Glutamatergic neuron (in vitro differentiated cells): Measurements from ENCODE around the gene LGR4. TPM values are rescaled to one million over a fixed set of nuclear protein-coding genes. Genes with fewer than 3 reads are reported as not detected.

Experiments used
- DNase-seq: peaks from one replicate; pipeline ENCODE4 v3.0.0; 2022
- H3K27ac Mint-ChIP-seq: one replicate; pipeline ENCODE4 v1.8.0; 2020; ENCODE audit warnings: mild to moderate bottlenecking, mixed read lengths, inconsistent platforms; ENCODE audit not compliant: unreplicated experiment
- H3K27me3 Mint-ChIP-seq: one replicate; pipeline ENCODE4 v1.8.0; 2020; ENCODE audit warnings: mild to moderate bottlenecking, moderate library complexity, mixed read lengths, inconsistent platforms; ENCODE audit not compliant: unreplicated experiment
- H3K36me3 Mint-ChIP-seq: one replicate; pipeline ENCODE4 v1.8.0; 2020; ENCODE audit warnings: mild to moderate bottlenecking, mixed read lengths, inconsistent platforms; ENCODE audit not compliant: unreplicated experiment
- H3K4me1 Mint-ChIP-seq: one replicate; pipeline ENCODE4 v1.8.0; 2020; ENCODE audit warnings: mild to moderate bottlenecking, low read depth, mixed read lengths, inconsistent platforms; ENCODE audit not compliant: unreplicated experiment
- H3K4me3 Mint-ChIP-seq: one replicate; pipeline ENCODE4 v1.8.0; 2020; ENCODE audit warnings: mild to moderate bottlenecking, mixed read lengths, inconsistent platforms; ENCODE audit not compliant: unreplicated experiment
- H3K9me3 Mint-ChIP-seq: one replicate; pipeline ENCODE4 v1.8.0; 2020; ENCODE audit warnings: mild to moderate bottlenecking, moderate library complexity, mixed read lengths, inconsistent platforms; ENCODE audit not compliant: unreplicated experiment
- total RNA-seq: library from RNA; stranded (reverse); fragmentation: NEBNext Ultra II Directional; extraction: Animal tissue kit (Norgen Biotek cat#: 25700); gene quantifications from one replicate; pipeline ENCODE4 v1.2.1, GENCODE V29; 2021; ENCODE audit not compliant: unreplicated experiment
- TF ChIP-seq, protein P1 (sequence below): fragments of 200-600 bp; sonication (generic); IDR thresholded peaks from one replicate; pipeline ENCODE4 v1.5.0; 2021; ENCODE audit not compliant: partially characterized antibody, unreplicated experiment

LGR4 gene
- total RNA-seq, 1 donor from 2014 or later: 87.1 TPM

DNA sequence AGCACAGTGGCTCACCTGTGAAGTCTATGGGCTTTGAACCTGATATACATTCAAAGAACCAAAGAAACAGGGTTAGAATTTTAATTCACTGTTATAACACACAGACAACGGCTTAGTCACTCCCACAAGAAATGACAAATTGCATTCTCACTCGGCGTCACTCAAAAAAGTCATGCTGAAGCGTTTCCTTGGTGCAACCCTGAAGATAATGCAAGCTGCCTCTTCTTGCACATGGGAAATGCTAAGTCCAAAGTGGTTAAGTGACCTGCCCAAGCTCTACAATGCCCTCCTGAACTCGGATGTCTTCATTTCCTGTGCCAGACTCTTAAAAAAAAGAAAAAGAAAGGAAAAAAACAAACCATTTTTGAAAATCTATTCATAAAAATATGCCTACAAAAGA, 10.0 kb downstream of the LGR4 start:
- Mint-ChIP-seq H3K36me3 (no peaks in the 10 kb centered on the region), H3K4me3 (peak overlapping the region; percentile 15), H3K9me3 (peaks cover 3% of the 10 kb centered on the region), H3K4me1 (peaks cover 47% of the 10 kb centered on the region), H3K27ac (no peak overlapping the region), H3K27me3 (no peaks in the 10 kb centered on the region)
- TF ChIP-seq, protein P1, sequence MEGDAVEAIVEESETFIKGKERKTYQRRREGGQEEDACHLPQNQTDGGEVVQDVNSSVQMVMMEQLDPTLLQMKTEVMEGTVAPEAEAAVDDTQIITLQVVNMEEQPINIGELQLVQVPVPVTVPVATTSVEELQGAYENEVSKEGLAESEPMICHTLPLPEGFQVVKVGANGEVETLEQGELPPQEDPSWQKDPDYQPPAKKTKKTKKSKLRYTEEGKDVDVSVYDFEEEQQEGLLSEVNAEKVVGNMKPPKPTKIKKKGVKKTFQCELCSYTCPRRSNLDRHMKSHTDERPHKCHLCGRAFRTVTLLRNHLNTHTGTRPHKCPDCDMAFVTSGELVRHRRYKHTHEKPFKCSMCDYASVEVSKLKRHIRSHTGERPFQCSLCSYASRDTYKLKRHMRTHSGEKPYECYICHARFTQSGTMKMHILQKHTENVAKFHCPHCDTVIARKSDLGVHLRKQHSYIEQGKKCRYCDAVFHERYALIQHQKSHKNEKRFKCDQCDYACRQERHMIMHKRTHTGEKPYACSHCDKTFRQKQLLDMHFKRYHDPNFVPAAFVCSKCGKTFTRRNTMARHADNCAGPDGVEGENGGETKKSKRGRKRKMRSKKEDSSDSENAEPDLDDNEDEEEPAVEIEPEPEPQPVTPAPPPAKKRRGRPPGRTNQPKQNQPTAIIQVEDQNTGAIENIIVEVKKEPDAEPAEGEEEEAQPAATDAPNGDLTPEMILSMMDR: no peak
- no peak for DNase-seq

DNA sequence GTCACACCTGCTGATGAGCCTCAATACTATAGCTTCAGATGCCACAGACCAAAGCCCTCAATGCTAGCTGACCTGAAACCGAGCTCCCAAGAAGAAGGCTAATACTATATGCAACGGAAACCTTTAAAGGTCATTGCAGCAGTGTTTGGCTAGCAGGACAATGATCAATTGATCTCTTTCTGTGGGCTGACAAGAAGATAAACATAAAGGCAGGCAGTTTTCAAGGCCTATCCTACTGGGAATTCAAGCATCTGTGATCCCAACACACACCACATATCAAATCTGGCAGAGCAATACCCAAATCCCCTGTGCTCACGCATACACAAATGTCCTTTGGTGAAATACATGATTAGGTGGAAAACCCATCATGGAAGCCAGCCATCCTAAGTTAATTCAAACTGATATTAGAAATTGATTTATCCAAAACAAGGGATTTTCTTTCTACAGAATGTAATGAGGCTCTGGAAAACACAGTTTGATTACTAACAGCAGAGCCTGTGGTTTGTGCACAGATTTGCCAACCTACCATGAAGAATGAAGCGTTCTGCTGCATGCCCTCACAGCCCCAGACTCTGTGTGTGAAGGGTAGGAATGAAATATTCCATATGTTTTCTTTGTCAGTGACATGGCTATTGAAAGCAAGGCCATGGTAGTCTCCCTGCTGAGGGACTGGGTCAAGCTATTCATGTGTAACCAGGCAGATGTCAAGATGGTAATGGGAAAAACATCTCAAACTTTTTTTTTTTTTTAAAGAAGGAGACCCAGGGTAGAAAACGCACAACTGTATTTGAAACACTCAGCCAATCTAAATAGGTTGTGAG, 12.2 kb downstream of the LGR4 start:
- TF ChIP-seq, protein P1: no peak
- H3K36me3 Mint-ChIP-seq: no peaks in the 10 kb centered on the region
- H3K4me3 Mint-ChIP-seq: peak overlapping the region; percentile 81
- H3K27me3 Mint-ChIP-seq: no peaks in the 10 kb centered on the region
- no peak for DNase-seq
- peaks cover 3% of the 10 kb centered on the region for H3K9me3 Mint-ChIP-seq
- peak overlapping the region; percentile 95 for H3K27ac Mint-ChIP-seq
- H3K4me1 Mint-ChIP-seq: peaks cover 51% of the 10 kb centered on the region

DNA sequence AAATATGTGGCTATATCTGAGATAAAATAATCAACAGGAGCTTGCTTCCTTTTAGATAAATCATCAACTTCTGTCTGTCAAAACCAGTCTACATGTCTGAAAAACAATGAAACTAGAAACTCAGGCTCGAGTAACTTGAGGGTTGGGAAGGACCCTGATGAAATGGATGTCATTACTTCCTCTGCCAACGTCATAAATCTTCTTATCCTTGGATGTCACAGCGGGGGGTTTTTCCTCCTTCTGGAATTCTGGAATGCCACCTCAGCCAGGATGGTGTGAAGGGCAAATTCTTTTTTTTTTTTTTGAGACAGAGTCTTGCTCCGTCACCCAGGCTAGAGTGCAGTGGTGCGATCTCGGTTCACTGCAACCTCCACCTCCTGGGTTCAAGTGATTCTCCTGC, 13.4 kb downstream of the LGR4 start:
- no peaks in the 10 kb centered on the region for H3K27me3 Mint-ChIP-seq
- peaks cover 45% of the 10 kb centered on the region for H3K4me1 Mint-ChIP-seq
- TF ChIP-seq, protein P1: no peak
- H3K27ac Mint-ChIP-seq: peak overlapping the region; percentile 59
- H3K36me3 Mint-ChIP-seq: no peaks in the 10 kb centered on the region
- peaks cover 3% of the 10 kb centered on the region for H3K9me3 Mint-ChIP-seq
- DNase-seq: no peak
- H3K4me3 Mint-ChIP-seq: no peak overlapping the region

DNA sequence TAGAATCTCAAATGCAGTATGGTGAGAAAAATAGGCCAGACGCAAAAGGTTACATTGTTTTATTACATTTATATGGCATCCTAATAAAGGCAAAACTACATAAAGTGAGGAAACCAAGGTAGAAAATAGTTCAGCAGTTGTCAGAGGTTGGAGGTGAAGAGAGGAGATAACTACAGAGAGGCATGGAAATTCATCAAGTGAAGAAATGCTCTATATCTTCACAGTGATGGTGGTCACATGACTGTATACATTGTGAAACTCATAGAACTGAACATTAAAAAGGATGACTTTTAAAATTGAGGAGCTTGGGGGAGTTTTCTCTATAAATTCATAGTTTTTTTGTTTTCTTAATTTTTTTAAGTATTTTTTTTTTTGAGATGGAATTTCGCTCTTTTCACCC, 14.4 kb downstream of the LGR4 start:
- Mint-ChIP-seq H3K9me3 (peaks cover 3% of the 10 kb centered on the region), H3K4me1 (peaks cover 43% of the 10 kb centered on the region), H3K4me3 (no peak overlapping the region), H3K36me3 (no peaks in the 10 kb centered on the region), H3K27ac (no peak overlapping the region), H3K27me3 (peaks cover 2% of the 10 kb centered on the region)
- DNase-seq: no peak
- TF ChIP-seq, protein P1: no peak

DNA sequence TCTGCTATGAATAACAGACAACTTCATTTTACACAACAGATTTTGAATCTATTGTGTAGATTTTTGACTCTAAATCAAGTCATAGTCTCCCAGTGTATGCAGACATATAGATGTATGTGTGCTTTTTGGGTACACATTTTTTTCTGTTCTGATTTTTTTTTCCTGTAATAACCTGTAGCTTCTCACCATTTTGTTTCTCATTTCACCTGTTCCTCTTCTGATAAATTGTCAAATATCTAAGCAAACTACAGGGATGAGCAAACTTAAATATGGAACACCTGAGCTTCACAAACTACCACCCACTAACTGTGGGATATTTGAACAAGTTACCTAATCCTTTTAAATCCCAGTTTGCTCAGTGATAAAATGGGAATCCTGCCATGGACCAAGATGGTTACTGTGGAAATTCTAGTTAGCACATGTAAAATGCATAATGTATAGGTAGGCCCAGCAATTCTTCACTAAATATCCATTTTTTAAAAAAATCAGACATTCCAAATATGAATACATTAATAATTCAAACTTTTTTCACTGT, 15.7 kb downstream of the LGR4 start:
- Mint-ChIP-seq H3K4me1 (peaks cover 41% of the 10 kb centered on the region), H3K36me3 (no peaks in the 10 kb centered on the region)
- TF ChIP-seq, protein P1: no peak

More for the DNA sequence above, 15.7 kb downstream of the LGR4 start:
- Mint-ChIP-seq H3K27ac (no peak overlapping the region), H3K9me3 (peaks cover 3% of the 10 kb centered on the region), H3K27me3 (peaks cover 2% of the 10 kb centered on the region), H3K4me3 (no peak overlapping the region)
- DNase-seq: no peak
